Measurements from ENCODE around the gene STK11IP.

DNA sequence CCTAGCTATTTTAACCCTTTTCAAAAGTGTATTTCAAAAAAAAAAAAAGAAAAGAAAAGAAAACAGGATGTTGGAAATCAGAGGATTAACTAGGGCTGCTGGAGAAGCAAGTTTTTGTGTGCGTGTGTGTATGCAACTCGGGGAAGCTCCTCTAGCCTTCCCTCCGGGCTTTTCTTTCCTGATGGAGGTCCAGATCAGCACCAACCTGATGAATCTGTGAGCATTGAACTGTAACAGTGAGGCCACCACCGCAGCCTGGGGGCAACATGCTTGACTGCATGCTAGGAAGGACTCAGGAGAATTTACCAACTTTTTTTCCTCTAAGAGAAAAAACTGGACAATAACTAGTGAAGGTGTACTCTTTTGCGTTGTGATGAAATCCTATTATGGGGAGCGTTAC lies 28.6 kb upstream of the STK11IP start:
- TF ChIP-seq, protein P1, sequence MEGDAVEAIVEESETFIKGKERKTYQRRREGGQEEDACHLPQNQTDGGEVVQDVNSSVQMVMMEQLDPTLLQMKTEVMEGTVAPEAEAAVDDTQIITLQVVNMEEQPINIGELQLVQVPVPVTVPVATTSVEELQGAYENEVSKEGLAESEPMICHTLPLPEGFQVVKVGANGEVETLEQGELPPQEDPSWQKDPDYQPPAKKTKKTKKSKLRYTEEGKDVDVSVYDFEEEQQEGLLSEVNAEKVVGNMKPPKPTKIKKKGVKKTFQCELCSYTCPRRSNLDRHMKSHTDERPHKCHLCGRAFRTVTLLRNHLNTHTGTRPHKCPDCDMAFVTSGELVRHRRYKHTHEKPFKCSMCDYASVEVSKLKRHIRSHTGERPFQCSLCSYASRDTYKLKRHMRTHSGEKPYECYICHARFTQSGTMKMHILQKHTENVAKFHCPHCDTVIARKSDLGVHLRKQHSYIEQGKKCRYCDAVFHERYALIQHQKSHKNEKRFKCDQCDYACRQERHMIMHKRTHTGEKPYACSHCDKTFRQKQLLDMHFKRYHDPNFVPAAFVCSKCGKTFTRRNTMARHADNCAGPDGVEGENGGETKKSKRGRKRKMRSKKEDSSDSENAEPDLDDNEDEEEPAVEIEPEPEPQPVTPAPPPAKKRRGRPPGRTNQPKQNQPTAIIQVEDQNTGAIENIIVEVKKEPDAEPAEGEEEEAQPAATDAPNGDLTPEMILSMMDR (IDR thresholded peaks at IDR 0.05; ENCODE audit: low read depth, low read length) = no peak
- TF ChIP-seq EZH2phosphoT487 (IDR thresholded peaks at IDR 0.05; ENCODE audit: low read depth) = no peak
